H4 (cell line): ENCODE measurements around the gene PCYOX1L. TPM values are rescaled to one million over a fixed set of nuclear protein-coding genes. Genes with fewer than 3 reads are reported as not detected.

Source experiments
- DNase-seq: peaks from one replicate; pipeline ENCODE4 v3.0.0-alpha.2; 2015; ENCODE audit warnings: low spot score
- total RNA-seq: library from RNA; depleted of rRNA; stranded (reverse); fragments of >200 nt; shearing (Covaris generic); gene quantifications from 2 replicates; pipeline ENCODE4 v1.2.3, GENCODE V29; 2014

The PCYOX1L gene
- total RNA-seq, 1 experiment from 2014 or later: 19.5 TPM

- peak; percentile 63 for DNase-seq
These were observed 9.6 kb downstream of the PCYOX1L start for GRCh38 chr5:149367249-149367971.

GRCh38 chr5:149367972-149368645, 10.3 kb downstream of the PCYOX1L start:
- DNase-seq: no peak

- DNase-seq: no peak
These were observed 13.0 kb downstream of the PCYOX1L start for GRCh38 chr5:149370878-149371277.

- peak; percentile 40 for DNase-seq
These were observed 13.6 kb downstream of the PCYOX1L start for GRCh38 chr5:149371296-149371962.

- no peak for DNase-seq
These were observed 14.4 kb downstream of the PCYOX1L start for GRCh38 chr5:149372076-149372795.

- DNase-seq: no peak
These were observed 15.1 kb downstream of the PCYOX1L start for GRCh38 chr5:149372932-149373331.

GRCh38 chr5:149374303-149374702, 16.5 kb downstream of the PCYOX1L start:
- DNase-seq: no peak

- DNase-seq: no peak
These were observed 17.0 kb downstream of the PCYOX1L start for GRCh38 chr5:149374801-149375200.

- no peak for DNase-seq
These were observed 17.6 kb downstream of the PCYOX1L start for GRCh38 chr5:149375434-149375833.

- no peak for DNase-seq
These were observed 18.3 kb downstream of the PCYOX1L start for GRCh38 chr5:149376104-149376503.

GRCh38 chr5:149376711-149377447, 19.0 kb downstream of the PCYOX1L start:
- no peak for DNase-seq

GRCh38 chr5:149378241-149378820, 20.5 kb downstream of the PCYOX1L start:
- DNase-seq: no peak

GRCh38 chr5:149379177-149379761, 21.4 kb downstream of the PCYOX1L start, which contains the start of gene IL17B:
TSS of gene IL17B (minus strand) at chr5:149379292. CDS start at chr5:149379225, 67 bp downstream.
- no peak for DNase-seq

- no peak for DNase-seq
These were observed 22.1 kb downstream of the PCYOX1L start for GRCh38 chr5:149379818-149380374.

- DNase-seq: no peak
These were observed 22.7 kb downstream of the PCYOX1L start for GRCh38 chr5:149380466-149381121.

GRCh38 chr5:149381261-149381985, 23.6 kb downstream of the PCYOX1L start:
- DNase-seq: no peak

GRCh38 chr5:149381986-149382338, 24.1 kb downstream of the PCYOX1L start:
- DNase-seq: peak; percentile 61

GRCh38 chr5:149382517-149383220, 24.8 kb downstream of the PCYOX1L start:
- DNase-seq: no peak
